ENCODE data around the gene DLGAP3. TPM values are rescaled to one million over a fixed set of nuclear protein-coding genes. Genes with fewer than 3 reads are reported as not detected.

DLGAP3 gene
- total RNA-seq, 1 donor, result 0.21 TPM

GRCh38 chr1:34899906-34900305, 29.5 kb downstream of the DLGAP3 start:
- no peaks in the 10 kb centered on the region for H3K9me3 ChIP-seq (ENCODE audit: low read depth, low read length)
- H3K4me3 ChIP-seq (ENCODE audit: low read length), result no peak overlapping the region

GRCh38 chr1:34899471-34899870, 30.0 kb downstream of the DLGAP3 start:
- no peak overlapping the region for H3K4me3 ChIP-seq (ENCODE audit: low read length)
- no peaks in the 10 kb centered on the region for H3K4me1 ChIP-seq (ENCODE audit: insufficient read depth, low read length)
- no peaks in the 10 kb centered on the region for H3K9me3 ChIP-seq (ENCODE audit: low read depth, low read length)
- no peaks in the 10 kb centered on the region for H3K27me3 ChIP-seq (ENCODE audit: insufficient read depth, low read length)

More at GRCh38 chr1:34899906-34900305, 29.5 kb downstream of the DLGAP3 start:
- no peaks in the 10 kb centered on the region for H3K27me3 ChIP-seq (ENCODE audit: insufficient read depth, low read length)
- H3K4me1 ChIP-seq (ENCODE audit: insufficient read depth, low read length), result no peaks in the 10 kb centered on the region

GRCh38 chr1:34898330-34898761, 31.1 kb downstream of the DLGAP3 start:
- no peak overlapping the region for H3K4me3 ChIP-seq (ENCODE audit: low read length)
- peaks cover 1% of the 10 kb centered on the region for H3K9me3 ChIP-seq (ENCODE audit: low read depth, low read length)
- H3K27me3 ChIP-seq (ENCODE audit: insufficient read depth, low read length), result no peaks in the 10 kb centered on the region

GRCh38 chr1:34896612-34897011, 32.8 kb downstream of the DLGAP3 start:
- Histone ChIP-seq H3K9me3 (ENCODE audit: low read depth, low read length) (peaks cover 17% of the 10 kb centered on the region), H3K27me3 (ENCODE audit: insufficient read depth, low read length) (no peaks in the 10 kb centered on the region), H3K4me3 (ENCODE audit: low read length) (no peak overlapping the region), H3K4me1 (ENCODE audit: insufficient read depth, low read length) (no peaks in the 10 kb centered on the region)

More at GRCh38 chr1:34898330-34898761, 31.1 kb downstream of the DLGAP3 start:
- H3K4me1 ChIP-seq (ENCODE audit: insufficient read depth, low read length), result no peaks in the 10 kb centered on the region

GRCh38 chr1:34889705-34890104, 39.7 kb downstream of the DLGAP3 start:
- Histone ChIP-seq H3K9me3 (ENCODE audit: low read depth, low read length) (peaks cover 18% of the 10 kb centered on the region), H3K4me3 (ENCODE audit: low read length) (no peak overlapping the region), H3K4me1 (ENCODE audit: insufficient read depth, low read length) (peaks cover 6% of the 10 kb centered on the region), H3K27me3 (ENCODE audit: insufficient read depth, low read length) (peaks cover 32% of the 10 kb centered on the region)

- Histone ChIP-seq H3K9me3 (ENCODE audit: low read depth, low read length) (peaks cover 10% of the 10 kb centered on the region), H3K27me3 (ENCODE audit: insufficient read depth, low read length) (peaks cover 36% of the 10 kb centered on the region), H3K4me3 (ENCODE audit: low read length) (no peak overlapping the region)
Measured at GRCh38 chr1:34887593-34887992, 41.9 kb downstream of the DLGAP3 start.

GRCh38 chr1:34885405-34886247, 43.8 kb downstream of the DLGAP3 start:
- peaks cover 6% of the 10 kb centered on the region for H3K4me1 ChIP-seq (ENCODE audit: insufficient read depth, low read length)
- H3K9me3 ChIP-seq (ENCODE audit: low read depth, low read length), result no peaks in the 10 kb centered on the region
- no peak overlapping the region for H3K4me3 ChIP-seq (ENCODE audit: low read length)
- H3K27me3 ChIP-seq (ENCODE audit: insufficient read depth, low read length), result peaks cover 35% of the 10 kb centered on the region

More at GRCh38 chr1:34887593-34887992, 41.9 kb downstream of the DLGAP3 start:
- peaks cover 6% of the 10 kb centered on the region for H3K4me1 ChIP-seq (ENCODE audit: insufficient read depth, low read length)

GRCh38 chr1:34884961-34885360, 44.5 kb downstream of the DLGAP3 start:
- peaks cover 35% of the 10 kb centered on the region for H3K27me3 ChIP-seq (ENCODE audit: insufficient read depth, low read length)
- no peaks in the 10 kb centered on the region for H3K9me3 ChIP-seq (ENCODE audit: low read depth, low read length)
- H3K4me1 ChIP-seq (ENCODE audit: insufficient read depth, low read length), result peaks cover 6% of the 10 kb centered on the region
- H3K4me3 ChIP-seq (ENCODE audit: low read length), result no peak overlapping the region

GRCh38 chr1:34884536-34884935, 44.9 kb downstream of the DLGAP3 start:
- peaks cover 33% of the 10 kb centered on the region for H3K27me3 ChIP-seq (ENCODE audit: insufficient read depth, low read length)
- no peak overlapping the region for H3K4me3 ChIP-seq (ENCODE audit: low read length)
- H3K4me1 ChIP-seq (ENCODE audit: insufficient read depth, low read length), result peaks cover 6% of the 10 kb centered on the region
- H3K9me3 ChIP-seq (ENCODE audit: low read depth, low read length), result no peaks in the 10 kb centered on the region

- Histone ChIP-seq H3K4me1 (ENCODE audit: insufficient read depth, low read length) (no peaks in the 10 kb centered on the region), H3K27me3 (ENCODE audit: insufficient read depth, low read length) (peaks cover 13% of the 10 kb centered on the region), H3K9me3 (ENCODE audit: low read depth, low read length) (no peaks in the 10 kb centered on the region), H3K4me3 (ENCODE audit: low read length) (no peak overlapping the region)
Measured at GRCh38 chr1:34879230-34879629, 50.2 kb downstream of the DLGAP3 start.

- no peaks in the 10 kb centered on the region for H3K4me1 ChIP-seq (ENCODE audit: insufficient read depth, low read length)
- no peak overlapping the region for H3K4me3 ChIP-seq (ENCODE audit: low read length)
- peaks cover 16% of the 10 kb centered on the region for H3K27me3 ChIP-seq (ENCODE audit: insufficient read depth, low read length)
- H3K9me3 ChIP-seq (ENCODE audit: low read depth, low read length), result no peaks in the 10 kb centered on the region
Measured at GRCh38 chr1:34876406-34876805, 53.0 kb downstream of the DLGAP3 start.

- no peak overlapping the region for H3K4me3 ChIP-seq (ENCODE audit: low read length)
- peaks cover 13% of the 10 kb centered on the region for H3K27me3 ChIP-seq (ENCODE audit: insufficient read depth, low read length)
- H3K9me3 ChIP-seq (ENCODE audit: low read depth, low read length), result no peaks in the 10 kb centered on the region
- no peaks in the 10 kb centered on the region for H3K4me1 ChIP-seq (ENCODE audit: insufficient read depth, low read length)
Measured at GRCh38 chr1:34874296-34874952, 55.0 kb downstream of the DLGAP3 start.

GRCh38 chr1:34872133-34872503, 57.3 kb downstream of the DLGAP3 start:
- H3K4me3 ChIP-seq (ENCODE audit: low read length), result no peak overlapping the region
- H3K4me1 ChIP-seq (ENCODE audit: insufficient read depth, low read length), result peaks cover 9% of the 10 kb centered on the region
- H3K9me3 ChIP-seq (ENCODE audit: low read depth, low read length), result no peaks in the 10 kb centered on the region
- peaks cover 13% of the 10 kb centered on the region for H3K27me3 ChIP-seq (ENCODE audit: insufficient read depth, low read length)

GRCh38 chr1:34871443-34872132, 57.9 kb downstream of the DLGAP3 start:
- H3K4me1 ChIP-seq (ENCODE audit: insufficient read depth, low read length), result peaks cover 15% of the 10 kb centered on the region
- H3K4me3 ChIP-seq (ENCODE audit: low read length), result no peak overlapping the region
- peaks cover 9% of the 10 kb centered on the region for H3K27me3 ChIP-seq (ENCODE audit: insufficient read depth, low read length)
- no peaks in the 10 kb centered on the region for H3K9me3 ChIP-seq (ENCODE audit: low read depth, low read length)

- no peak overlapping the region for H3K4me3 ChIP-seq (ENCODE audit: low read length)
- peaks cover 9% of the 10 kb centered on the region for H3K27me3 ChIP-seq (ENCODE audit: insufficient read depth, low read length)
- H3K4me1 ChIP-seq (ENCODE audit: insufficient read depth, low read length), result peaks cover 23% of the 10 kb centered on the region
- no peaks in the 10 kb centered on the region for H3K9me3 ChIP-seq (ENCODE audit: low read depth, low read length)
Measured at GRCh38 chr1:34870395-34870794, 59.1 kb downstream of the DLGAP3 start.
